Nephron progenitor cell (in vitro differentiated cells): ENCODE results near the gene ME2.
A peak's percentile ranks its signal among the peaks of the same experiment; 100 is the strongest.
"Not testable (repeated sequence)": the region's sequence is repeated elsewhere in the genome, so short reads cannot be mapped to it uniquely, and the experiment has no call there.

Experiments used
- DNase-seq: peaks from one replicate; pipeline ENCODE4 v3.0.0; 2021
- H3K27ac Mint-ChIP-seq: 2 replicates; pipeline ENCODE4 v1.8.0; 2021; ENCODE audit warnings: mild to moderate bottlenecking, moderate library complexity, mixed read lengths
- H3K27me3 Mint-ChIP-seq: 2 replicates; pipeline ENCODE4 v1.8.0; 2021; ENCODE audit warnings: mild to moderate bottlenecking, low read depth, mixed read lengths; ENCODE audit not compliant: poor library complexity
- H3K36me3 Mint-ChIP-seq: 2 replicates; pipeline ENCODE4 v1.8.0; 2021; ENCODE audit warnings: low read depth, mixed read lengths
- H3K4me1 Mint-ChIP-seq: 2 replicates; pipeline ENCODE4 v1.8.0; 2021; ENCODE audit warnings: mixed read lengths
- H3K4me3 Mint-ChIP-seq: 2 replicates; pipeline ENCODE4 v1.8.0; 2021; ENCODE audit warnings: mild to moderate bottlenecking, moderate library complexity, mixed read lengths
- H3K9me3 Mint-ChIP-seq: 2 replicates; pipeline ENCODE4 v1.8.0; 2021; ENCODE audit warnings: mild to moderate bottlenecking, moderate library complexity, mixed read lengths
- TF ChIP-seq, protein P1 (sequence below): fragments of 200-600 bp; sonication (generic); IDR thresholded peaks from 2 replicates; pipeline ENCODE4 v1.5.0; 2021; ENCODE audit warnings: antibody characterized with exemption

The ME2 gene

DNA sequence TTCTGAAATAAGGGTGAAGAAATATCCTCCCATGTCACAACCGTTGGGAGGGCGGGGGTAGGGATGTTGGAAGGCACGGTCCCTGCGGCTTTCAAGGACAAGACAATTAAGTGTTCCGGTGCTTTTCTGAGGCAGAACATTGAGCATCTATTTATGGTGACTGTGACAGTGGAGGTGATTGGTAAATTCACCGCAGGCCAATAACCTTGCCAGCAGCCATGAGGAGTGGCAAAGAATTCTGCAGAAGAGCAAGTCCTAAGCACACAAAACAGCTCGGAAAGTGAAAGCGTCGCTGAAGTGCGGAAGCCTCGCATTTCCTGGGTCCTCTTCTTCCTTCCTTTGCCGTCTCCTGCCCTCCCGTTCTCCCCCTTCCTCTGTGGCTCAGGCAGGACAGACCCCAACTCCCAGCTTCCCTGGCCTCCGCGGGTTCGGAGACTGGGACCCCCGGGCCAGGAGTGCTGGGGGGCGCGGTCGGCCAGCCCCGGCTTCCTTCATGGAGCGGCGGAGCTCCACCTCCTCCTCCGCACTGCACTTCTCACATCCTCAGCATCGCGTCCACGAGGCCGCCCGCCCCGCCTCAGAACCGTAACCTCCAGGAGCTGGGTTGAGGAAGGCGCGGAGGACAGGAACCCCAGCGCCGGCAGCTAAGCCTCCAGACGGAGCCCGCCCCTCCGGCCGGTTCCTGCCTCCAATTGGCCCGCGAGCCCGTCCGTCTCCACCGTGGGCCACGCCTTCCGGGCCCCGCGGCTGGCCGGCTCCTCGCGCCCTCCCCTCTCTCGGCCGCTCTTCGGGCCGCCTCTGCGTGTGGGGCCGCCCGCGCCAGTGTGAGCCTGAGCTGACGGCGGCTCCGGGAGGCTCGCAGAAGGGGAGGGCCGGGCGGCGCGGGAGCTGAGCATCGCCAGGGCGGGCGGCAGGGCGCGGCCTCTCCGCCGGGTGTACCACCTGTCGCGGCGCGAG, at the start of gene ME2:
Gene ME2, plus strand, starts transcription at position 774 of the 957 bp plus-strand sequence. CDS start 16,703 bp downstream, outside the sequence.
- no peaks in the 10 kb centered on the region for H3K9me3 Mint-ChIP-seq
- H3K27me3 Mint-ChIP-seq: peaks cover 4% of the 10 kb centered on the region
- H3K4me1 Mint-ChIP-seq: peaks cover 17% of the 10 kb centered on the region
- peak; percentile 94 for DNase-seq
- TF ChIP-seq, protein P1, sequence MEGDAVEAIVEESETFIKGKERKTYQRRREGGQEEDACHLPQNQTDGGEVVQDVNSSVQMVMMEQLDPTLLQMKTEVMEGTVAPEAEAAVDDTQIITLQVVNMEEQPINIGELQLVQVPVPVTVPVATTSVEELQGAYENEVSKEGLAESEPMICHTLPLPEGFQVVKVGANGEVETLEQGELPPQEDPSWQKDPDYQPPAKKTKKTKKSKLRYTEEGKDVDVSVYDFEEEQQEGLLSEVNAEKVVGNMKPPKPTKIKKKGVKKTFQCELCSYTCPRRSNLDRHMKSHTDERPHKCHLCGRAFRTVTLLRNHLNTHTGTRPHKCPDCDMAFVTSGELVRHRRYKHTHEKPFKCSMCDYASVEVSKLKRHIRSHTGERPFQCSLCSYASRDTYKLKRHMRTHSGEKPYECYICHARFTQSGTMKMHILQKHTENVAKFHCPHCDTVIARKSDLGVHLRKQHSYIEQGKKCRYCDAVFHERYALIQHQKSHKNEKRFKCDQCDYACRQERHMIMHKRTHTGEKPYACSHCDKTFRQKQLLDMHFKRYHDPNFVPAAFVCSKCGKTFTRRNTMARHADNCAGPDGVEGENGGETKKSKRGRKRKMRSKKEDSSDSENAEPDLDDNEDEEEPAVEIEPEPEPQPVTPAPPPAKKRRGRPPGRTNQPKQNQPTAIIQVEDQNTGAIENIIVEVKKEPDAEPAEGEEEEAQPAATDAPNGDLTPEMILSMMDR: no peak
- peak within 1 kb of the TSS; percentile 93 for H3K4me3 Mint-ChIP-seq
- H3K27ac Mint-ChIP-seq: peak within 1 kb of the TSS; percentile 94
- peaks cover 6% of the 10 kb centered on the region for H3K36me3 Mint-ChIP-seq

DNA sequence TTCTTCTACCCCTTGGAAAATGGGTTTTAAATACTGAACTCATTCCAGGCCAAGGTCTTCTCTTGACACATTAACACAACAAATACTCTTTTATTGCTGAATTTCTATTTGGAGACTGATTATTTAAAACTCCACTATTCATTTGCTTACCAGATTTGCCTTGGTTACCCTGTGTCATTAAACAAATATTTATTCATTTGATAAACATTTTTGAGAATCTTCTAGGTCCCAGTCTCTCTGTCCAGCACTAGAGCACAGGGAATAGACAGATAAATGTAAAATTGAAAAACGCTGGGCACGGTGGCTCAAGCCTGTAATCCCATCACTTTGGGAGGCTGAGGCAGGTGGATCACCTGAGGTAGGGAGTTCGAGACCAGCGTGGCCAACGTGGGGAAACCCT, 49.3 kb upstream of the ME2 start:
- Mint-ChIP-seq H3K9me3 (no peaks in the 10 kb centered on the region), H3K36me3 (no peaks in the 10 kb centered on the region), H3K4me3 (no peak overlapping the region), H3K27me3 (peaks cover 3% of the 10 kb centered on the region), H3K27ac (no peak overlapping the region), H3K4me1 (peaks cover 9% of the 10 kb centered on the region)
- DNase-seq: no peak
- TF ChIP-seq, protein P1: no peak

DNA sequence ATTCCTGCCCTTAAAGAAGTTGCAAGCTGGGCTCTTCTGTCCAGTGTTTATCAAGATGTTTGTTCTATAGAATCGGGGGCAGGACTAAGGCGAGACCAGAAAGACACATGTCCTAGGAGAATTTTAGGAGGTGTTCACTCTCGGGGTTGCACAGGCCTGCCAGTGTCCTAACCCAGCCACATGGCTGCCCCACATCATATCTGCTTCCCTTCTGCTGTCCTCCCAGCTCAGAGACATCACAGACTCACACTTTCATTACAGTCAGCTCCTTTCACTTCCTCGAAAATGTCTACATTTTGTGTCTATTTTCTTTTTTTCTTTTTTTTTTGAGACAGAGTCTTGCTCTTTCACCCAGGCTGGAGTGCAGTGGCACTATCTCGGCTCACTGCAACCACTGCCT, 48.4 kb upstream of the ME2 start:
- H3K27ac Mint-ChIP-seq: no peak overlapping the region
- DNase-seq: no peak
- H3K36me3 Mint-ChIP-seq: no peaks in the 10 kb centered on the region
- H3K27me3 Mint-ChIP-seq: peaks cover 7% of the 10 kb centered on the region
- peaks cover 4% of the 10 kb centered on the region for H3K4me1 Mint-ChIP-seq
- H3K4me3 Mint-ChIP-seq: no peak overlapping the region
- H3K9me3 Mint-ChIP-seq: no peaks in the 10 kb centered on the region
- TF ChIP-seq, protein P1: no peak

DNA sequence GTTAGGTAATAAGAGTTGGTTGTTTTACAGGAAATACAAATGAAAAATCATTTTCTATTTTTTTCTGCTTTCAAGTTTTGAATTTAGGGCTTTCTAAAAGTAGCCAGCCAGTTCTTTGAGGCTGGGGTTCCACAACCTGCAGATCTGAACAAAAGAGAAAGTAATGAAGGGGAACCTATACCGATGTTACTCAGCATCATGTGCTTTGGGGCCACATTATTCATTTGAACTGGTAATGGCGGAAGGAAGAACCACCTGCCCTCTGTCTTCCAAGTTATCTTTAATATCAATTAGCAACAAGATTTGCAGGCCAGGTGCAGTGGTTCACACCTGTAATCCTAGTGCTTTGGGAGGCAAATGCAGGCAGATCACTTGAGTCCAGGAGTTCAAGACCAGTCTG, 46.2 kb upstream of the ME2 start:
- peaks cover 7% of the 10 kb centered on the region for H3K27me3 Mint-ChIP-seq
- DNase-seq: no peak
- no peaks in the 10 kb centered on the region for H3K36me3 Mint-ChIP-seq
- H3K4me1 Mint-ChIP-seq: no peaks in the 10 kb centered on the region
- no peak overlapping the region for H3K4me3 Mint-ChIP-seq
- H3K9me3 Mint-ChIP-seq: no peaks in the 10 kb centered on the region
- H3K27ac Mint-ChIP-seq: no peak overlapping the region
- TF ChIP-seq, protein P1: no peak

DNA sequence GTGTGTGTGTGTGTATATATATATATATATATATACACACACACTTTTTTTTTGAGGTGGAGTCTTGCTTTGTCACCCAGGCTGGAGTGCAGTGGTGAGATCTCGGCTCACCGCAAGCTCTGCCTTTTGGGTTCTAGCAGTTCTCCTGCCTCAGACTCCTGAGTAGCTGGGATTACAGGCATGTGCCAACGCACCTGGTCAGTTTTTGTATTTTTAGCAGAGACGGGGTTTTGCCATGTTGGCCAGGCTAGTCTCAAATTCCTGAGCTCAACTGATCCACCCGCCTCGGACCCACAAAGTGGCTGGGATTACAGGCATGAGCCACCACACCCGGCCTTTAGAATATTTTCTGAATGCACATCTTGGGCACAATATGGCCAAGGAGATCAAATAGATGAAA, 45.4 kb upstream of the ME2 start:
- not testable (repeated sequence) for H3K27ac Mint-ChIP-seq, H3K36me3 Mint-ChIP-seq, DNase-seq, H3K27me3 Mint-ChIP-seq, H3K9me3 Mint-ChIP-seq, H3K4me1 Mint-ChIP-seq, H3K4me3 Mint-ChIP-seq

DNA sequence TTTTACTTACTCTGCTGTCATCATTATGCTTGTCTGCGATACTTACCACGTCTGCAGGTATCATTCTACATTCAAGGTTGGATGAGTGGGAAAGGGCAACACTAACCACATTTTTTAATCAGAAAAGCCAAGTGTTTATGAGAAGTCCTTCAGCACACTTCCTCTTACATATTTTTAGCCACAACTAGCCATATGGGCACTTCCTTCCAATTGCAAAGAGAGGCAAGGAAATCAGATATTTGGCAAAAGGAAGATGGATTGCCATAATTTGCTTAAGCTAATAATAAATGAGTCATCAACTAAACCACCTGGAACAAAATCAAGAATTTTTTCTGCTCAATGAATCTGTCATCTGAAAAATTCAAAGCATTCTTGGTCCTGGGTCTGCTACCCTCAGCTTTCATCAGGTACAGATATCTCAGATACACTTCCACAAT, 42.4 kb upstream of the ME2 start:
- H3K27ac Mint-ChIP-seq: no peak overlapping the region
- DNase-seq: no peak

More for the DNA sequence above, 42.4 kb upstream of the ME2 start:
- Mint-ChIP-seq H3K36me3 (no peaks in the 10 kb centered on the region), H3K4me1 (no peaks in the 10 kb centered on the region), H3K4me3 (no peak overlapping the region), H3K27me3 (peaks cover 7% of the 10 kb centered on the region), H3K9me3 (no peaks in the 10 kb centered on the region)
- TF ChIP-seq, protein P1: no peak
